GM12864 (cell line): ENCODE data around the gene MINDY4.

Experiments
- DNase-seq: peaks from one replicate; pipeline ENCODE4 v3.0.0-alpha.2; 2011; ENCODE audit warnings: low read depth
- H3K4me3 ChIP-seq: 2 replicates; pipeline ENCODE4 v1.5.1; 2011; ENCODE audit warnings: mild to moderate bottlenecking, low read depth, low read length, control low read depth
- TF ChIP-seq, protein P1 (sequence below): IDR thresholded peaks from 2 replicates; pipeline ENCODE4 v1.5.1; 2011; ENCODE audit warnings: low read depth, mild to moderate bottlenecking, moderate library complexity, low read length, control low read depth, inconsistent platforms; ENCODE audit errors: missing control alignments

The MINDY4 gene

GRCh38 chr7:30881448-30881847 lies 110.2 kb downstream of the MINDY4 start:
- TF ChIP-seq, protein P1, sequence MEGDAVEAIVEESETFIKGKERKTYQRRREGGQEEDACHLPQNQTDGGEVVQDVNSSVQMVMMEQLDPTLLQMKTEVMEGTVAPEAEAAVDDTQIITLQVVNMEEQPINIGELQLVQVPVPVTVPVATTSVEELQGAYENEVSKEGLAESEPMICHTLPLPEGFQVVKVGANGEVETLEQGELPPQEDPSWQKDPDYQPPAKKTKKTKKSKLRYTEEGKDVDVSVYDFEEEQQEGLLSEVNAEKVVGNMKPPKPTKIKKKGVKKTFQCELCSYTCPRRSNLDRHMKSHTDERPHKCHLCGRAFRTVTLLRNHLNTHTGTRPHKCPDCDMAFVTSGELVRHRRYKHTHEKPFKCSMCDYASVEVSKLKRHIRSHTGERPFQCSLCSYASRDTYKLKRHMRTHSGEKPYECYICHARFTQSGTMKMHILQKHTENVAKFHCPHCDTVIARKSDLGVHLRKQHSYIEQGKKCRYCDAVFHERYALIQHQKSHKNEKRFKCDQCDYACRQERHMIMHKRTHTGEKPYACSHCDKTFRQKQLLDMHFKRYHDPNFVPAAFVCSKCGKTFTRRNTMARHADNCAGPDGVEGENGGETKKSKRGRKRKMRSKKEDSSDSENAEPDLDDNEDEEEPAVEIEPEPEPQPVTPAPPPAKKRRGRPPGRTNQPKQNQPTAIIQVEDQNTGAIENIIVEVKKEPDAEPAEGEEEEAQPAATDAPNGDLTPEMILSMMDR: no peak

GRCh38 chr7:30884881-30885280 lies 113.7 kb downstream of the MINDY4 start:
- no peak for DNase-seq
- H3K4me3 ChIP-seq: no peak overlapping the region

More at GRCh38 chr7:30881448-30881847, 110.2 kb downstream of the MINDY4 start:
- no peak for DNase-seq
- H3K4me3 ChIP-seq: no peak overlapping the region

GRCh38 chr7:30886608-30887011 lies 115.4 kb downstream of the MINDY4 start:
- DNase-seq: no peak

More at GRCh38 chr7:30884881-30885280, 113.7 kb downstream of the MINDY4 start:
- TF ChIP-seq, protein P1: no peak

GRCh38 chr7:30887464-30887872 lies 116.3 kb downstream of the MINDY4 start:
- DNase-seq: no peak
- TF ChIP-seq, protein P1: no peak
- no peak overlapping the region for H3K4me3 ChIP-seq

More at GRCh38 chr7:30886608-30887011, 115.4 kb downstream of the MINDY4 start:
- H3K4me3 ChIP-seq: no peak overlapping the region
- TF ChIP-seq, protein P1: no peak

DNA sequence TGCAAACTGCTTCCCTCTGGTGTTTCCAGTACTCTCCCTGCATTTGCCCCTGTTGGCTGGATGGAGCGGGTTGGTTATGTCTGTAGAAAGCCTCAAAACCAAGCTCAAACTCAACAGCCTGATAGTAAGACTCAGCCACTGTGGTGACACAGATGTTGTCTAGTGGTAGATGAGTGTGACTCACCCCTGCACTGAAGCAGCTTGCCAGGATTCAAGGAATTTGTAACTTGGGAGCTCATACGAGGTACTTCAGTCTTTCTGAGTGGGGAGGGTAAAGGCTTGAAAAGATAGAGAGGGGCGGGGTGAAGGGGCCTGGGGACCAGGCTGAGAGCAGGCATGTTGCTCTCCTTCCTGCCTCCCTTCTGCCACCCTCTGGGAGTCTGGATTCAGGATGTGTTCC lies 117.5 kb downstream of the MINDY4 start:
- DNase-seq: no peak
- TF ChIP-seq, protein P1: no peak
- H3K4me3 ChIP-seq: no peak overlapping the region

GRCh38 chr7:30890226-30890625 lies 119.0 kb downstream of the MINDY4 start:
- no peak for DNase-seq
- no peak overlapping the region for H3K4me3 ChIP-seq
- TF ChIP-seq, protein P1: no peak

- no peak for DNase-seq
- no peak overlapping the region for H3K4me3 ChIP-seq
- TF ChIP-seq, protein P1: no peak
Measured at GRCh38 chr7:30893357-30893756, 122.1 kb downstream of the MINDY4 start.
